Spleen (tissue), 7 donors: ENCODE results near the gene SLC9A8.

Experiments used
- CTCF ChIP-seq, 11 experiments: fragments of 200-600 bp in 7 of 11; fragments of 450-650 bp in 4 of 11; sonication (generic) in 4 of 11; IDR thresholded peaks in 8 of 11; conservative IDR thresholded peaks in 3 of 11; 1 replicate in 7 of 11; 2 replicates in 4 of 11; pipeline versions ENCODE4 v1.4.0 to v1.8.0; 2016 to 2021; ENCODE audit warnings: antibody characterized with exemption in 11 of 11, inconsistent platforms in 4 of 11, mild to moderate bottlenecking in 1 of 11
- POLR2A ChIP-seq, 3 donors: fragments of 450-650 bp; IDR thresholded peaks; one replicate each; pipeline ENCODE4 v1.5.1; 2017; ENCODE audit warnings: antibody characterized with exemption in 3 of 3, mild to moderate bottlenecking in 1 of 3
- POLR2AphosphoS5 ChIP-seq, 3 donors: sonication (generic); formaldehyde crosslinking; IDR thresholded peaks; one replicate each; pipeline ENCODE4 v1.5.1; 2017; ENCODE audit warnings: antibody characterized with exemption in 3 of 3
- donor health status: DM: no; HTN: no; CAD: no; lungs with moderate emphysema.
- donor health status: DM: no; HTN: no; CAD: no.
- donor health status: DM: no; HTN: no; CAD: no.

GRCh38 chr20:49872056-49872455 is 59.4 kb downstream of the SLC9A8 start:
- TF ChIP-seq POLR2A (IDR thresholded peaks at IDR 0.05) (no peak), CTCF (IDR thresholded peaks at IDR 0.05 in 8 of 11, conservative IDR thresholded peaks at IDR 0.05 in 3 of 11) (no peak), POLR2AphosphoS5 (IDR thresholded peaks at IDR 0.05) (no peak)
